NCI-H2196 (cell line): ENCODE results near the gene SAYSD1.
"Not testable (repeated sequence)": the region's sequence is repeated elsewhere in the genome, so short reads cannot be mapped to it uniquely, and the experiment has no call there.

Source experiments
- DNase-seq: peaks from one replicate; lab custom pipeline; 2025; ENCODE audit not compliant: unreplicated experiment; lab: John Stamatoyannopoulos, UW

Gene SAYSD1, protein sequence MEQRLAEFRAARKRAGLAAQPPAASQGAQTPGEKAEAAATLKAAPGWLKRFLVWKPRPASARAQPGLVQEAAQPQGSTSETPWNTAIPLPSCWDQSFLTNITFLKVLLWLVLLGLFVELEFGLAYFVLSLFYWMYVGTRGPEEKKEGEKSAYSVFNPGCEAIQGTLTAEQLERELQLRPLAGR

DNA sequence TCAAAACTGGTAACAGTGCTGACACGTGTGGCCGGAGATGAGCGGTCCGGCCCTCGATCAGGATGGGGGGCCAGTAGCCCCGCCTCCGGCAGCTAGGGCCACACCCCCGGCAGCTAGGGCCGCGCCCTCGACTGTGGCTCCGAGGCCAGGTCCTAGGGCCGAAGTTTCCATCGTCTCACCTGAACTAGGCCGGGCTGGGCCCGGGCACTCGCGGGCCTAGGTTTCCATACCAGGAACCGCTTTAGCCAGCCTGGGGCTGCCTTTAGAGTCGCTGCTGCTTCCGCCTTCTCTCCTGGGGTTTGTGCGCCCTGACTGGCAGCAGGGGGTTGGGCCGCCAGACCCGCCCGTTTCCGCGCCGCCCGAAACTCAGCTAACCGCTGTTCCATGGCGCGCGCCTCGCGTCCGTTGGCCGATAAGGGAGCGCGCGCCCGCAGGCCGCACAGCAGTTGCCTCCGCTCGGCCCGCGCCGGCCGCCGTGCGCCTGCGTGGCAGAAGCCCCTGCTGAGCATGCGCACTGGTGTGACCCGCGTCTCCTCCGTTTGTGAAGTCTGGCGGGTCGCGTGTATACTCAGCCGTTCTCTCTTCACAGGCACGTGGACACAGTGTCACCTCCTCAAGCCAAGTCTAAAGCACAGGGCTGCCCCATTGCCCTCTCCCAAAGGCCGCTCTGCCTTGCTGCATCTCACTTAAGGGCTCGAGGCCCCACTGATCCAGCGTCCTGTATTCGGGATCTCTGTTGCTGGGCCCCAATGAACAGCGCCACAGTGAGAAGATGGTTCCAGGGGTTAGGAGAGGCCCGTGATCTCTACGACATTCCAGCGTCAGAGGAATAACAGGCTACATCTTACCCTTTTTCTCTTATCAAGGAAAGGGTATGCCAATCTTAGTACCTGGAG, at the start of gene SAYSD1:
SAYSD1 (minus strand) TSS at position 483 of the 896 bp plus-strand sequence; CDS start at position 386, 97 bp downstream.
- DNase-seq: peak; percentile 98

DNA sequence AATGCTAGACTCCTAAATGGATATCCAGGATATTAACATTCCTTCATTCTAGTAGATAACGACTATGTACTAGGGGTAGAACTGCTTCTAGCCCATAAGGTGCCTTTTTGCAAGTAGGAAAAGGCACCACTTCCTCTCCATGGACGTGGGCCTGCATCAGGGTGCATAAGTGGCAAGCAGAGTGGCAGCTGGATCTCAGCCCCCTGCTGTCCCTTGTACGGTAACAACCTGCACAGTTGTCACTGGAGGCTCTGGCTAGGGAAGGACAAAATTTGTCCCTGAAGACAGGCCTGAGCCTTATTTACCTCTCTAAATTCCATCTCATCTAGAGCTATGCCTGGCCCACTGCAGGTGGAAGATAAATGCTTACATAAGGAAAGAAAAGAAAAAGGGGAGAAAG, 42.5 kb upstream of the SAYSD1 start:
- DNase-seq: no peak

DNA sequence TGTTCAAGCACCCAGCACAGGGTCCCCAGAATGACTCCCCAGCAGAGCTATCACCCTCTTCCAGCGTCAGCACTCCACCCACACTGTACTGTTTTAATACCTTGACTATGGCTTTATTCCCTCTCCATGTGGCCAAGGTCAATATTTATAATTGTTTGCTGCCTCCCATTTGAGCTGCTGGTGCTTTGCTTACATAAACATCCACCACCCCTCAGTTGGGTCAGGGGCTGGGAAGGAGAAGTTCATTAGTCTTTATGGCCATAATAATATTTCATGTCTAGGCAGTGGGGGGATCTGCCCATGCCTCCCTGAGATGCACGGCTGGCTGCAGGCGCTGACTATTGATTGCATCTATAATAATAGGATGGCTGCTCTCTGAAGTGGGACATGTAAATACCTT, 41.8 kb upstream of the SAYSD1 start:
- no peak for DNase-seq

DNA sequence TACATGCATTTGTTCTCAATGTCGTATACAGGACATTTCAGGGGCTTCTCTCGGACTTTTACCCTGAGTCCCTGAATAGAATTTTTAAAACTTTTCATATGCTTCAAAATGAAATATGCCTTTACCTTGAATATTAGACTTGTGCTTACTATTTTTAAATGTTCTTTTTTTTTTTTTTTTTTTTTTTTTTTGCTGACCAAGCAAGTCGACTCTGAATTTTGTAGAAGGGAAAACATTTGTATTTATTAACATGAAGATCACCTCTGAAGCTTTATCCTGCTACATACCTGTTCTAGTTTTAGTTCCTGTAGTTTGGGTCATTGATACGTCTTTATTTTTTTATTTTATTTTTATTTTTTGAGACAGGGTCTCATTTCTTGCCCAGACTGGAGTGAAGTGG, 39.7 kb upstream of the SAYSD1 start:
- no peak for DNase-seq

DNA sequence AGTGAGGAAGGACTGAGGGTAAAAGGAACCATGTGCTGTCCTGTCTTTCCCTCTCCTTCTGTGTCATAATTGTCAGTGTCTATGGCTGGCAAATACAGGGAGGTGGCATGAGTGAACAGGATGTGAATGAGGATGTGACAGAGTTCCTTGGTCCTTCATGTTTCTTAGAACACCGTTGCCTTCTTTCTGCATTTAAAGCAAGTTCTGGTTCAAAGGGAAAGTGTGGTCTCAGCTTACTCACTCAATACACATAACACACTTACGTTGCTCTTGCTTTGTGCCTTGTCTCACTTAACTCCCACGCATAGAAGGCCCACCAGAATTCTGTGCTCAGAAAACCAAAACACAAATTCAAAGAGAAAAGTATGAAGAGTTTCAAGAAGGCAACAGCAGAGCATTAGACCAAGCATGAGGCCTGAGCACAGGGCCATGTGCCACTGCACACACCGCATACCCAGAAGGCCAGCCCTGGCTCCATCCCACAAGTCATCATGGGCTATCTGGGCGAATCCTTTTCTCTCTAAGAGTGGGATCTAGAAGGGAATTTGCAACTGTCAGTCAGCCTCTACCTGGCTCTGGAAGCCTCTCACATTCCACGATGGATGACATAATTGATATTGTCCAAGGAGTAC, 38.9 kb upstream of the SAYSD1 start:
- DNase-seq: no peak

DNA sequence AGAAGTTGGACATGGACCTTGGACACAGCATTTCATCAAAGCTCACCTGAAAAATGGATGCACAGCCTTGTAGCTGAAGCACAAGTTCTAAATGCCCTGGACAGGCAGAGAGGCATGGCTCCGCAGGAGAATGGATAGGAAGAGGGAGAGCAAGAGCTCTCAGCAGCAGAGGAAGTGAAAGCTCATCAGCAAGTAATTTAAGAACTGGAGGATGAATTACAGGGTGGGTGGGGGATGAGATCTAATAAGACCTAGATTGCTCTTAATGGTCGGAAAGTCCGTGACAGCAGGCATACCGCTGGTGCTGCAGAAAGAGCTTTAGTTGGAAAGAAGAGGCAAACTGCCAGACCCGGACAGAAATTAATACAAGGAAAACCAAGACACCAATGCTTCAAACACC, 37.3 kb upstream of the SAYSD1 start:
- DNase-seq: no peak

DNA sequence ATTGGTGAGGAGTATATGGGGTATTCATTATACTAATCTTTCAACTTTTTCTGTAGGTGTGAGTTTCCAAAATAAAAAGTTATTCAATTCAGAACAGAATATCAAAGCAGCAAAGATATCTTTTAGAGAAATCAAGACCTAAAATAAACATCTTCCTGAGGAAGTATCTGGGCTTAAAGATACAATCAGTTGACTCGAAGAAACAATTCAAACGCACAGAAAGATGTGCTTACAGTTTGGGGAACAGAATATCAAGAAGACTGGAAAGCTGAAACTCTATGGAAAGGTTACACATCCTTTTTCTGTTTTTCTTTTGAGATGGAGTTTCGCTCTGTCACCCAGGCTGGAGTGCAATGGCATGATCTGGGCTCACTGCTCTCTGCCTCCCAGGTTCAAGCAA, 36.2 kb upstream of the SAYSD1 start:
- no peak for DNase-seq

- no peak for DNase-seq
These were observed 29.6 kb upstream of the SAYSD1 start for GRCh38 chr6:39144481-39145173.

- DNase-seq: peak; percentile 20
These were observed 28.4 kb upstream of the SAYSD1 start for GRCh38 chr6:39143238-39143930.

DNA sequence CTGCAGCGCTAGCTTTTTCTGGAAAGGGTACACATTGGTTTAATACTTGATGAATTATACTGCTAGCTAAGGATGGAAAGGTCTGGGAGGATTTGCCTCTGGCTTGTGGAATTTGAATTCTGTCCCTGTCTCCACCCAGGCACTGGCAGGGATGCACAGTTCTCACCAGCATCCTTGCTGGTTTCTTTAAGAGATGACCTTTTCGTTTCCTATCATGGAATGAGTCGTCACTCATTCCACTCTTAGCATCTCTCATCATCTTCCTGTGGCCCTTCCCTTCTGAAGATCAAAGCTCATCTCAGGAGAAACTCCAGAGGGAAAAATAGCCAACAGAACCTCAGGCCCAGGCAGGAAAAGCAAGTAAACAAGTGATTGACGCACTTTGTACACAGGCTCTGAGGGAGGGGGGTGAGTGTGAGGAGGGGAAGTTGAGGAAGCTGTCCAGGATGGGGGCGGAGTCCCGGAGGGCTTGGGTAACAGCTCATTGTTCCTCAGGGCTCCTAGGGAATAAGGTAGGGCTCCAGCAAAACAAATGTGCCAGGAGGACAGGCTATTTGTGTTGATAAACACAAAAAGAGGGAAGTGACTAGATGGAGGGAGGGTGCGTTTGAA, 25.7 kb upstream of the SAYSD1 start:
- DNase-seq: no peak

- no peak for DNase-seq
These were observed 22.3 kb upstream of the SAYSD1 start for GRCh38 chr6:39137245-39137644.

- DNase-seq: not testable (repeated sequence)
These were observed 21.2 kb upstream of the SAYSD1 start for GRCh38 chr6:39136207-39136606.

GRCh38 chr6:39134761-39135160, 19.8 kb upstream of the SAYSD1 start:
- DNase-seq: not testable (repeated sequence)

DNA sequence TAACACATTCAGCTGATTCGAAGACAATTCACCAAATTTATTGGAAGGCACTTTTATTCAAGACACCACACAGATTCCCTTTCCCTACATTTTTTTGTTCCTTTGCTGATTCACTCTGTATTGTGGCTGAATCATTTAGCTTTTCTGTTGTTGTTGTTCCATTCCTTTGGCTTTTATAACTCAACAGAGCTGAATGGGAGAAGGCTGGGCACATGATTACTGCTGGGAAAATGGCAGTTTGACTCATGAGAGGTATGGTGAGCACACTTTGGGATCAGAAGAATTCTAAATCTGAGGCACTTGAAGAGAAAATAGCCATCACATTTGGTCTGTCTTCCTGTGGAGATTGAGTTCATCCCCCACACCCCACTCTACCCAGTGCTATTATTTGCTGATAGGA, 15.7 kb upstream of the SAYSD1 start:
- no peak for DNase-seq

DNA sequence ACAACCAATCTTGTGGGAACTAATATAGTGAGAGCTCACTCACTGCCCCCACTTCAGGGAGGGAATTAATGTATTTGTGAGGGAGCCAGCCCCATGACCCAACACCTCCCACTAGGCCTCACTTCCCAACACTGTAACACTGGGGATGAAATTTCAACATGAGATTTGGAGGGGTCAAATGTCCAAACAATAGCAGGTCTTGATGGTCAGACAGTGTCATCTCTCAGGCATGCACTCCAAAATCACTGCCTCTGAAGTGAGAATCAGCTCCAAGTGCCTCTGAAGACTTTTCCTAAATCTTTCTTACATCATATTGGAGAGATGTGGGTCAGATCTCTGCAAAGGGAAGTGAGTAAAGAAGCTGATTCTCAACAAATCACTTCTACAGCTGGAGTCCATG, 13.8 kb upstream of the SAYSD1 start:
- no peak for DNase-seq

DNA sequence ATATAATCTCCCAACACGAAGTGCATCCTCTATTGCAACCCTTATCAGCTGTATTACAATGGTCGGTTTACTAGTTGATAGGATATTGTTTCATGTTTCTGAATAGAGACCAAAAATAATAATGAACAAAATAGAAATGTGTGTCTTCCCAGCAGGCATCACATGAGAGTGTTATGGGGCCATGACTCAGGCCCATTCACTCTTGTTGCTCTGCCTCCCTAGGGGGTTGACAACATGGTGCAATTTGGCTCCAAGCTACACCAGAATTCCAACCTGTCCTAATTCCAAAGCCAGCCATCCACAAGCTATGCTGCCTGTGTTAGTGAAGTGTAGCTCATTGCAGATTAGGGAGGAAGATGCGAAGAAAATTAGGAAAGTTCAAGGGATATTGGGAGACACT, 13.1 kb upstream of the SAYSD1 start:
- DNase-seq: peak; percentile 32

GRCh38 chr6:39124114-39124513, 9.1 kb upstream of the SAYSD1 start:
- no peak for DNase-seq

DNA sequence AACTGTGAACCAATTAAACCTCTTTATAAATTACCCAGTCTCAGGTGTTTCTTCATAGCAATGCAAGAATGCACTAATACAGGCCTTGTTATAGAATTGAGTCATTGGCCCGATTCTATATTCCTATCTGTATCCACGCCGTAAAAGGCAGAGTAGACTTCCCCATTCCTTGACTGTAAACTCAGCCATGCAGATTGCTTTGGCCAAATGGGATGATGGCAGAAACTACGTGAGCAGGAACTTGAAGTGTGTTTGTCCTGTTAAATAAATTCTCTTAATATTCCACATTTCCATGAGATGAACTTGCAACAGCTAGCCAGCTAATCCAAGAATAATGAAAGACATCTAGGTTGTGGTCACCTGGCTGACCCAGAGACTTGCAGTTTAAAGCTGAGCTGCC, 3.9 kb upstream of the SAYSD1 start:
- no peak for DNase-seq

- DNase-seq: no peak
These were observed 640 bp downstream of the SAYSD1 start for GRCh38 chr6:39114388-39114703.

DNA sequence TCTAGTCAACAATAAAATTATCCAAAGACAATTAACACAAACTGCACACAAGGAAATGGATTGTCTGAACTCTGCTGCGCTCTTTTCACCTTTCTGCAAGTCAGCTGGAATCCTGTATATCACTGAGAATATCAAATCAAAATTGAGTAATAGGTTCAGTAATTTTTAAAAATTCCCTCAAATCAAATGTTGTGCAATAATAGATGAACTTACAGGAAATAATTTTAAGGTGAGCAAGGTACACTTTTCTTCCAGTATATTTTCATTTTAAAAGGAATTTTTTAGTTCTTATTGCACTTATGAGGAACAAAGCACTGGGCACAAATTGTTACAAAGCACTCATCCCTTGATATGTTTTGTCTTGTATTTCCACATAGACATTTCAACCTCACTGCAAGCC, 1.2 kb downstream of the SAYSD1 start:
- no peak for DNase-seq

GRCh38 chr6:39111280-39111679, 3.7 kb downstream of the SAYSD1 start:
- DNase-seq: no peak
